ENCODE measurements around the gene NPC1L1.

DNA sequence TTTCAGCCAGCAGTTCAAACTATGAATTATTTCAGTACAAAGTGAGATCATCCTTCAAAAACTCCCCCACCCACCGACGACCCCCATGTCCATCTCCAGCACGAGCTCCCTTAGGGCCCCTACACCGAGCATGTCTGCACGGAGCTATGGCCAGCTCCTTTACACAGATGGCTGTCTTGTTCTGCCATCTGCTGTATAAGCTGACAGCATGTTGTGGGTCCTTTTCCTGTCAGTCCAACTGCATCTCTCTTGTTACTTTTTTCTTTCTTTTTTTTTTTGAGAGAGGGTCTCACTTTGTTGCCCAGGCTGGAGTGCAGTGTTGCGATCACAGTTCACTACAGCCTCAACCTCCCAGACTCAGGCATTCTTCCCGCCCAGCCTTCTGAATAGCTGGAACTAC, 21.6 kb downstream of the NPC1L1 start:
- TF ChIP-seq, protein P1, sequence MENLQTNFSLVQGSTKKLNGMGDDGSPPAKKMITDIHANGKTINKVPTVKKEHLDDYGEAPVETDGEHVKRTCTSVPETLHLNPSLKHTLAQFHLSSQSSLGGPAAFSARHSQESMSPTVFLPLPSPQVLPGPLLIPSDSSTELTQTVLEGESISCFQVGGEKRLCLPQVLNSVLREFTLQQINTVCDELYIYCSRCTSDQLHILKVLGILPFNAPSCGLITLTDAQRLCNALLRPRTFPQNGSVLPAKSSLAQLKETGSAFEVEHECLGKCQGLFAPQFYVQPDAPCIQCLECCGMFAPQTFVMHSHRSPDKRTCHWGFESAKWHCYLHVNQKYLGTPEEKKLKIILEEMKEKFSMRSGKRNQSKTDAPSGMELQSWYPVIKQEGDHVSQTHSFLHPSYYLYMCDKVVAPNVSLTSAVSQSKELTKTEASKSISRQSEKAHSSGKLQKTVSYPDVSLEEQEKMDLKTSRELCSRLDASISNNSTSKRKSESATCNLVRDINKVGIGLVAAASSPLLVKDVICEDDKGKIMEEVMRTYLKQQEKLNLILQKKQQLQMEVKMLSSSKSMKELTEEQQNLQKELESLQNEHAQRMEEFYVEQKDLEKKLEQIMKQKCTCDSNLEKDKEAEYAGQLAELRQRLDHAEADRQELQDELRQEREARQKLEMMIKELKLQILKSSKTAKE (IDR thresholded peaks at IDR 0.05; ENCODE audit: low read depth, poor library complexity, severe bottlenecking), result no peak
- TF ChIP-seq ETV6 (conservative IDR thresholded peaks at IDR 0.05 in 1 of 2, IDR thresholded peaks at IDR 0.05 in 1 of 2; ENCODE audit: borderline replicate concordance in 1 of 2, low read depth in 1 of 2) (no peak), TAF1 (IDR thresholded peaks at IDR 0.05; ENCODE audit: borderline replicate concordance, low read depth, low read length) (no peak), EP300 (IDR thresholded peaks at IDR 0.05; ENCODE audit: borderline replicate concordance in 1 of 2, control insufficient read depth in 1 of 2, low read depth in 2 of 2, low read length in 2 of 2) (no peak), SMC3 (IDR thresholded peaks at IDR 0.05; ENCODE audit: borderline replicate concordance, low read length) (no peak), SP1 (IDR thresholded peaks at IDR 0.05; ENCODE audit: low read depth, low read length) (no peak)
